ENCODE measurements around the gene KCNK1.
"Not testable (repeated sequence)": the region's sequence is repeated elsewhere in the genome, so short reads cannot be mapped to it uniquely, and the experiment has no call there.

- TF ChIP-seq CTCF, POLR2AphosphoS5, POLR2A (IDR thresholded peaks at IDR 0.05): not testable (repeated sequence)
Measured at GRCh38 chr1:233670363-233670762, 56.5 kb downstream of the KCNK1 start.
